Fibroblast of lung (primary cell): Measurements from ENCODE around the gene PNMA8B. TPM values are rescaled to one million over a fixed set of nuclear protein-coding genes. Genes with fewer than 3 reads are reported as not detected.

Experiments used
- DNase-seq, 2 donors: peaks; one replicate each; pipeline versions ENCODE4 v3.0.0 to v3.0.0-alpha.2; 2010; ENCODE audit warnings: low read depth in 2 of 2
- H2AFZ ChIP-seq: 2 replicates; pipeline ENCODE4 v1.5.1; 2012; ENCODE audit warnings: low read length, control low read depth, inconsistent platforms
- H3K27ac ChIP-seq: 2 replicates; pipeline ENCODE4 v1.5.1; 2011; ENCODE audit warnings: low read length, control low read depth; ENCODE audit not compliant: insufficient read depth
- H3K27me3 ChIP-seq: 2 replicates; pipeline ENCODE4 v1.5.1; 2011; ENCODE audit warnings: mild to moderate bottlenecking, low read length; ENCODE audit not compliant: control insufficient read depth, insufficient read depth
- H3K36me3 ChIP-seq: 2 replicates; pipeline ENCODE4 v1.5.1; 2011; ENCODE audit warnings: low read length; ENCODE audit not compliant: control insufficient read depth, insufficient read depth
- H3K4me1 ChIP-seq: 2 replicates; pipeline ENCODE4 v1.5.1; 2011; ENCODE audit warnings: low read length; ENCODE audit not compliant: control insufficient read depth, insufficient read depth; ENCODE audit errors: extremely low read depth
- H3K4me2 ChIP-seq: 2 replicates; pipeline ENCODE4 v1.5.1; 2011; ENCODE audit warnings: low read length, control low read depth; ENCODE audit not compliant: insufficient read depth; ENCODE audit errors: extremely low read depth
- H3K4me3 ChIP-seq, 4 experiments: fragments of 200-600 bp in 1 of 4; sonication (generic) in 1 of 4; replicated peaks in 1 of 4; 2 replicates each; pipeline ENCODE4 v1.5.1; 2011 to 2016; ENCODE audit warnings: low read length in 4 of 4, low read depth in 3 of 4, mild to moderate bottlenecking in 3 of 4, control low read depth in 2 of 4, inconsistent platforms in 1 of 4, mixed read lengths in 1 of 4; ENCODE audit not compliant: insufficient read depth in 1 of 4; ENCODE audit errors: control extremely low read depth in 1 of 4
- H3K79me2 ChIP-seq: 2 replicates; pipeline ENCODE4 v1.5.1; 2012; ENCODE audit warnings: mild to moderate bottlenecking, low read length, inconsistent platforms; ENCODE audit not compliant: control insufficient read depth, insufficient read depth
- H3K9ac ChIP-seq: 2 replicates; pipeline ENCODE4 v1.5.1; 2011; ENCODE audit warnings: mild to moderate bottlenecking, low read length, control low read depth; ENCODE audit not compliant: insufficient read depth
- H3K9me3 ChIP-seq: 2 replicates; pipeline ENCODE4 v1.5.1; 2012; ENCODE audit warnings: low read depth, low read length; ENCODE audit not compliant: control insufficient read depth, insufficient read depth
- H4K20me1 ChIP-seq: 2 replicates; pipeline ENCODE4 v1.5.1; 2011; ENCODE audit warnings: low read length; ENCODE audit not compliant: control insufficient read depth, insufficient read depth; ENCODE audit errors: extremely low read depth
- EZH2 ChIP-seq: IDR thresholded peaks from 2 replicates; pipeline ENCODE4 v1.5.1; 2012; ENCODE audit warnings: low read length, control low read depth, mild to moderate bottlenecking; ENCODE audit errors: missing control alignments
- polyA plus RNA-seq, 2 donors: library from polyadenylated mRNA; depleted of rRNA in 1 of 2; stranded (reverse) in 1 of 2; unstranded in 1 of 2; fragments of >200 nt; gene quantifications; 2 replicates each; pipeline ENCODE4 v1.2.1, GENCODE V29; 2011 to 2012; ENCODE audit warnings: missing spikeins in 1 of 2
- total RNA-seq: library from RNA; depleted of rRNA; stranded (reverse); fragments of >200 nt; gene quantifications from 2 replicates; pipeline ENCODE4 v1.2.1, GENCODE V29; 2014
- TF ChIP-seq, protein P1 (sequence below), 2 donors: IDR thresholded peaks in 1 of 2; conservative IDR thresholded peaks in 1 of 2; 1 replicate in 1 of 2; 2 replicates in 1 of 2; pipeline ENCODE4 v1.5.1; 2011 to 2012; ENCODE audit warnings: low read length in 2 of 2, control low read depth in 1 of 2, inconsistent platforms in 1 of 2, low read depth in 1 of 2, mild to moderate bottlenecking in 1 of 2

The PNMA8B gene
- total and polyA plus RNA-seq, 2 donors (not counting 1 experiment from before 2014, with no cell fraction given) = 0.14 to 1.7 TPM

DNA sequence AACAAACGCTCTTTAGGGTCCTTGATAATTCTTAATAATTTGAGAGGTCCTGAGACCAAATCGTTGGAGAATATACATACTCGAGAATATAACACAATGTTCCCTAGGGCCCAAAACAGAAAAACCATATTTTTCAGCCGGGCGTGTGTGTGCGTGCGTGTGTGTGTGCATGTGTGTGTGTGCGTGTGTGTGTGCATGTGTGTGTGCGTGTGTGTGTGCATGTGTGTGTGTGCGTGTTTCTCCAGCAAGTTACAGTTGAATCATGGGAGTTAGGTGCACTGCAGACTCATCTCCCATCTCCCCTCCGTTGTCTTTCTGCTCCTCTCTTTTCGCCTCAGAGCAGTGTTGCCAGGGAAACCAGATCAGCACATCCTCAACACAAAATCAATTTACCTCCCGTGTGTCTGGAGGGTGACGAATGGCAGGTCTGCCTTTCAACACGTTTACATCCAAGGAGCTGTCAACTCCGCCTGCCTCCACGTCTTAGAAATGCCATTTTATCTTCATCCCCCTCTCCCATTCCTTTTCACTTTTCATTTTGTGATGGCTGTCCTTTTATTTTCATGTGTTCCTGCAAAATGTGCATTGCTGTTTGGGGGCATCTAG is 8.3 kb upstream of the PNMA8B start:
- no peak for DNase-seq
- Histone ChIP-seq H2AFZ (no peak overlapping the region), H3K4me3 (no peak overlapping the region), H3K4me2 (no peak overlapping the region), H3K36me3 (no peaks in the 10 kb centered on the region), H3K27me3 (no peaks in the 10 kb centered on the region), H3K27ac (no peak overlapping the region), H3K4me1 (no peaks in the 10 kb centered on the region), H3K9me3 (no peaks in the 10 kb centered on the region), H3K9ac (no peak overlapping the region), H3K79me2 (no peaks in the 10 kb centered on the region), H4K20me1 (no peaks in the 10 kb centered on the region)
- TF ChIP-seq, protein P1, sequence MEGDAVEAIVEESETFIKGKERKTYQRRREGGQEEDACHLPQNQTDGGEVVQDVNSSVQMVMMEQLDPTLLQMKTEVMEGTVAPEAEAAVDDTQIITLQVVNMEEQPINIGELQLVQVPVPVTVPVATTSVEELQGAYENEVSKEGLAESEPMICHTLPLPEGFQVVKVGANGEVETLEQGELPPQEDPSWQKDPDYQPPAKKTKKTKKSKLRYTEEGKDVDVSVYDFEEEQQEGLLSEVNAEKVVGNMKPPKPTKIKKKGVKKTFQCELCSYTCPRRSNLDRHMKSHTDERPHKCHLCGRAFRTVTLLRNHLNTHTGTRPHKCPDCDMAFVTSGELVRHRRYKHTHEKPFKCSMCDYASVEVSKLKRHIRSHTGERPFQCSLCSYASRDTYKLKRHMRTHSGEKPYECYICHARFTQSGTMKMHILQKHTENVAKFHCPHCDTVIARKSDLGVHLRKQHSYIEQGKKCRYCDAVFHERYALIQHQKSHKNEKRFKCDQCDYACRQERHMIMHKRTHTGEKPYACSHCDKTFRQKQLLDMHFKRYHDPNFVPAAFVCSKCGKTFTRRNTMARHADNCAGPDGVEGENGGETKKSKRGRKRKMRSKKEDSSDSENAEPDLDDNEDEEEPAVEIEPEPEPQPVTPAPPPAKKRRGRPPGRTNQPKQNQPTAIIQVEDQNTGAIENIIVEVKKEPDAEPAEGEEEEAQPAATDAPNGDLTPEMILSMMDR (conservative IDR thresholded peaks at IDR 0.05 in 1 of 2, IDR thresholded peaks at IDR 0.05 in 1 of 2; ENCODE audit: low read depth in 1 of 2, low read length in 2 of 2) = no peak
- TF ChIP-seq EZH2 = no peak

GRCh38 chr19:46502891-46503290 is 7.2 kb upstream of the PNMA8B start:
- Histone ChIP-seq H3K36me3 (no peaks in the 10 kb centered on the region), H3K4me3 (no peak overlapping the region), H2AFZ (no peak overlapping the region), H3K9ac (no peak overlapping the region), H3K9me3 (no peaks in the 10 kb centered on the region), H3K4me1 (no peaks in the 10 kb centered on the region), H4K20me1 (no peaks in the 10 kb centered on the region), H3K27me3 (no peaks in the 10 kb centered on the region), H3K79me2 (no peaks in the 10 kb centered on the region), H3K27ac (no peak overlapping the region), H3K4me2 (no peak overlapping the region)
- TF ChIP-seq, protein P1 (conservative IDR thresholded peaks at IDR 0.05 in 1 of 2, IDR thresholded peaks at IDR 0.05 in 1 of 2; ENCODE audit: low read depth in 1 of 2, low read length in 2 of 2) = no peak
- TF ChIP-seq EZH2 = no peak
- DNase-seq = no peak

DNA sequence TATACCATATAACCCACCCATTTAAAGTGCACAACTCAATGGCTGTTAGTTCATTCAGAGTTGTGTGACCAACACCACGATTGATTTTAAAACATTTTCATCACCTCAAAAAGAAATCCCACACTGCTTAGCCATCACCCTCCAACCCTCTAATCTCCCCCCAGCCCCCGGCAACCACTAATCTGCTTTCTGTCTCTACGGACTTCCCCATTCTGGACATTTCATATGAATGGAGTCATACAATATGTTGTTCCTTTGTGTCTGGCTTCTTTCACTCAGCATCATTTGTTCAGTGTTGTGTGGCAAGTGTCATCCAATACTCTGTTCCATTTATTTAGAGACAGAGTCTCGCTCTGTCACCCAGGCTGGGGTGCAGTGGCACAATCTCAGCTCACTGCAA is 4.0 kb upstream of the PNMA8B start:
- no peaks in the 10 kb centered on the region for H4K20me1 ChIP-seq
- no peaks in the 10 kb centered on the region for H3K36me3 ChIP-seq
- no peak overlapping the region for H3K9ac ChIP-seq
- H3K4me1 ChIP-seq = no peaks in the 10 kb centered on the region
- H3K79me2 ChIP-seq = no peaks in the 10 kb centered on the region
- no peak overlapping the region for H3K4me2 ChIP-seq
- no peak overlapping the region for H2AFZ ChIP-seq
- H3K27ac ChIP-seq = no peak overlapping the region
- DNase-seq = no peak
- no peak overlapping the region for H3K4me3 ChIP-seq
- no peaks in the 10 kb centered on the region for H3K9me3 ChIP-seq
- no peaks in the 10 kb centered on the region for H3K27me3 ChIP-seq
- TF ChIP-seq, protein P1 (conservative IDR thresholded peaks at IDR 0.05 in 1 of 2, IDR thresholded peaks at IDR 0.05 in 1 of 2; ENCODE audit: low read depth in 1 of 2, low read length in 2 of 2) = no peak
- no peak for TF ChIP-seq EZH2
